OCI-LY1 (cell line): ENCODE results near the gene TRAF5.
"Not testable (repeated sequence)": the region's sequence is repeated elsewhere in the genome, so short reads cannot be mapped to it uniquely, and the experiment has no call there.

ENCODE experiments used
- H2AFZ ChIP-seq: fragments of 200-600 bp; sonication (generic), shearing (Covaris generic); 2 replicates; pipeline ENCODE4 v1.6.0; 2014; ENCODE audit warnings: antibody characterized with exemption, mild to moderate bottlenecking, low read length
- H3F3A ChIP-seq: fragments of 200-600 bp; sonication (generic), shearing (Covaris generic); 2 replicates; pipeline ENCODE4 v1.6.0; 2014; ENCODE audit warnings: mild to moderate bottlenecking, antibody characterized with exemption, low read length, moderate library complexity; ENCODE audit not compliant: insufficient read depth
- H3K27ac ChIP-seq: fragments of 200-600 bp; sonication (generic); 2 replicates; pipeline ENCODE4 v1.5.1; 2014; ENCODE audit warnings: low read length, mixed run types, mild to moderate bottlenecking, low read depth; ENCODE audit not compliant: poor library complexity, severe bottlenecking
- H3K27me3 ChIP-seq: fragments of 200-600 bp; sonication (generic); 2 replicates; pipeline ENCODE4 v1.6.0; 2014; ENCODE audit warnings: antibody characterized with exemption, mild to moderate bottlenecking, low read length, moderate library complexity; ENCODE audit not compliant: insufficient read depth
- H3K36me3 ChIP-seq: fragments of 200-600 bp; sonication (generic); 2 replicates; pipeline ENCODE4 v1.6.1; 2014; ENCODE audit warnings: mild to moderate bottlenecking, antibody characterized with exemption, low read length, moderate library complexity, mixed read lengths; ENCODE audit not compliant: insufficient read depth
- H3K4me1 ChIP-seq: fragments of 200-600 bp; sonication (generic); 2 replicates; pipeline ENCODE4 v1.5.1; 2014; ENCODE audit warnings: mild to moderate bottlenecking, low read length, moderate library complexity; ENCODE audit not compliant: insufficient read depth, severe bottlenecking
- H3K4me2 ChIP-seq: fragments of 200-600 bp; sonication (generic), shearing (Covaris generic); 2 replicates; pipeline ENCODE4 v1.6.1; 2014; ENCODE audit warnings: low read length
- H3K4me3 ChIP-seq: fragments of 200-600 bp; sonication (generic); 2 replicates; pipeline ENCODE4 v1.5.1; 2014; ENCODE audit warnings: low read length, low read depth, mild to moderate bottlenecking, mixed read lengths; ENCODE audit not compliant: poor library complexity, severe bottlenecking
- H3K79me2 ChIP-seq: fragments of 200-600 bp; shearing (Covaris generic); 2 replicates; pipeline ENCODE4 v1.6.1; 2016; ENCODE audit warnings: mixed run types, low read length, mixed read lengths; ENCODE audit not compliant: insufficient read depth
- H3K9ac ChIP-seq: fragments of 200-600 bp; sonication (generic), shearing (Covaris generic); 2 replicates; pipeline ENCODE4 v1.6.1; 2014; ENCODE audit warnings: mild to moderate bottlenecking, low read length, mixed read lengths
- H3K9me2 ChIP-seq: fragments of 200-600 bp; sonication (generic), shearing (Covaris generic); 2 replicates; pipeline ENCODE4 v1.6.1; 2014; ENCODE audit warnings: low read depth, mild to moderate bottlenecking, low read length, mixed read lengths
- H3K9me3 ChIP-seq: fragments of 200-600 bp; shearing (Covaris generic); 2 replicates; pipeline ENCODE4 v1.6.1; 2014; ENCODE audit warnings: low read length, mixed read lengths
- H4K20me1 ChIP-seq: fragments of 200-600 bp; sonication (generic), shearing (Covaris generic); 2 replicates; pipeline ENCODE4 v1.6.0; 2016; ENCODE audit warnings: mild to moderate bottlenecking, low read length; ENCODE audit not compliant: insufficient read depth
- CTCF ChIP-seq: fragments of 200-600 bp; sonication (generic), shearing (Covaris generic); IDR thresholded peaks from 2 replicates; pipeline ENCODE4 v1.5.1; 2017; ENCODE audit warnings: mild to moderate bottlenecking, antibody characterized with exemption, low read length, moderate library complexity, mixed read lengths
- EZH2 ChIP-seq: fragments of 200-600 bp; sonication (generic), shearing (Covaris generic); IDR thresholded peaks from 2 replicates; pipeline ENCODE4 v1.8.0; 2017; ENCODE audit warnings: borderline replicate concordance, mixed run types, mild to moderate bottlenecking, antibody characterized with exemption, low read length, moderate library complexity, mixed read lengths

TRAF5 gene

GRCh38 chr1:211386921-211387320 lies 60.3 kb downstream of the TRAF5 start:
- Histone ChIP-seq H3K4me2 (no peak overlapping the region), H3K9me2 (no peaks in the 10 kb centered on the region; the same call in 1 of the 2 replicates), H3K4me3 (no peak overlapping the region), H3K27me3 (no peaks in the 10 kb centered on the region), H3K9me3 (no peaks in the 10 kb centered on the region), H2AFZ (no peak overlapping the region), H3K4me1 (peaks cover 15% of the 10 kb centered on the region), H4K20me1 (no peaks in the 10 kb centered on the region), H3F3A (no peaks in the 10 kb centered on the region), H3K36me3 (0 out of 2 replicates have a peak, but pooled peaks cover 5% of the 10 kb centered on the region), H3K79me2 (peaks cover 9% of the 10 kb centered on the region; the same call in 1 of the 2 replicates), H3K27ac (no peak overlapping the region), H3K9ac (no peak overlapping the region)
- TF ChIP-seq CTCF, result no peak
- TF ChIP-seq EZH2, result no peak

GRCh38 chr1:211390829-211391228 lies 64.2 kb downstream of the TRAF5 start:
- H3K79me2 ChIP-seq, H2AFZ ChIP-seq, H3K27me3 ChIP-seq, H3K9me3 ChIP-seq, H4K20me1 ChIP-seq, H3K9me2 ChIP-seq, H3K27ac ChIP-seq, H3K4me3 ChIP-seq, H3K9ac ChIP-seq, H3K4me2 ChIP-seq, H3K4me1 ChIP-seq, H3F3A ChIP-seq: not testable (repeated sequence)
- H3K36me3 ChIP-seq, result peaks cover 25% of the 10 kb centered on the region

- Histone ChIP-seq H3K9ac (no peak overlapping the region), H3K9me2 (no peaks in the 10 kb centered on the region; the same call in 1 of the 2 replicates), H3K9me3 (no peaks in the 10 kb centered on the region), H4K20me1 (no peaks in the 10 kb centered on the region), H2AFZ (no peak overlapping the region), H3F3A (no peaks in the 10 kb centered on the region), H3K36me3 (peaks cover 35% of the 10 kb centered on the region), H3K79me2 (no peaks in the 10 kb centered on the region), H3K4me2 (no peak overlapping the region), H3K4me3 (no peak overlapping the region), H3K4me1 (no peaks in the 10 kb centered on the region), H3K27ac (no peak overlapping the region), H3K27me3 (no peaks in the 10 kb centered on the region)
- no peak for TF ChIP-seq EZH2
- TF ChIP-seq CTCF, result no peak
Measured at GRCh38 chr1:211393203-211393602, 66.6 kb downstream of the TRAF5 start.

- Histone ChIP-seq H3K36me3 (peaks cover 27% of the 10 kb centered on the region), H3K4me1 (peaks cover 17% of the 10 kb centered on the region)
- H3K27ac ChIP-seq, H3K4me2 ChIP-seq, H3K4me3 ChIP-seq, H3K9me3 ChIP-seq, H3K27me3 ChIP-seq, H2AFZ ChIP-seq, H3K79me2 ChIP-seq, H3K9ac ChIP-seq, H3F3A ChIP-seq, H3K9me2 ChIP-seq, H4K20me1 ChIP-seq: not testable (repeated sequence)
Measured at GRCh38 chr1:211398266-211398930, 71.8 kb downstream of the TRAF5 start.

GRCh38 chr1:211399851-211400393 lies 73.3 kb downstream of the TRAF5 start:
- Histone ChIP-seq H3K4me1 (peaks cover 17% of the 10 kb centered on the region), H3K9ac (peak overlapping the region; percentile 28; the same call in 1 of the 2 replicates), H3K36me3 (peaks cover 21% of the 10 kb centered on the region), H3K4me2 (peak overlapping the region; percentile 16), H3K27ac (peak overlapping the region; percentile 80)
- H3K79me2 ChIP-seq, H3K27me3 ChIP-seq, H4K20me1 ChIP-seq, H3K4me3 ChIP-seq, H3K9me3 ChIP-seq, H3K9me2 ChIP-seq, H2AFZ ChIP-seq, H3F3A ChIP-seq: not testable (repeated sequence)

- H3K27ac ChIP-seq, H3K79me2 ChIP-seq, H3K9me2 ChIP-seq, H3K4me3 ChIP-seq, H3F3A ChIP-seq, H3K9me3 ChIP-seq, H2AFZ ChIP-seq, H3K9ac ChIP-seq, H3K4me2 ChIP-seq, H3K27me3 ChIP-seq, H4K20me1 ChIP-seq: not testable (repeated sequence)
- peaks cover 17% of the 10 kb centered on the region for H3K36me3 ChIP-seq
- H3K4me1 ChIP-seq, result peaks cover 17% of the 10 kb centered on the region
Measured at GRCh38 chr1:211401751-211402150, 75.1 kb downstream of the TRAF5 start.
